GM12878 (cell line): ENCODE data around the gene CACUL1.

ENCODE experiments used
- DPF2 ChIP-seq: fragments of 450-650 bp; IDR thresholded peaks from 2 replicates; pipeline ENCODE4 v1.6.1; 2017; ENCODE audit warnings: mild to moderate bottlenecking
- TCF7 ChIP-seq: IDR thresholded peaks from 2 replicates; pipeline ENCODE4 v1.6.1; 2014; ENCODE audit warnings: antibody characterized with exemption, borderline replicate concordance
- TF ChIP-seq, protein P1 (sequence below), 3 experiments: IDR thresholded peaks in 2 of 3; conservative IDR thresholded peaks in 1 of 3; 2 replicates each; pipeline ENCODE4 v1.5.1; 2011; ENCODE audit warnings: low read depth in 3 of 3, low read length in 3 of 3, mild to moderate bottlenecking in 3 of 3, control low read depth in 2 of 3, moderate library complexity in 2 of 3, inconsistent platforms in 1 of 3, mixed read lengths in 1 of 3; ENCODE audit not compliant: control insufficient read depth in 2 of 3, insufficient read depth in 1 of 3; ENCODE audit errors: extremely low read depth in 1 of 3
- TF ChIP-seq, protein P2 (sequence below): IDR thresholded peaks from 2 replicates; pipeline ENCODE4 v1.6.1; 2012; ENCODE audit warnings: low read depth, low read length, improper control_type of control experiment

DNA sequence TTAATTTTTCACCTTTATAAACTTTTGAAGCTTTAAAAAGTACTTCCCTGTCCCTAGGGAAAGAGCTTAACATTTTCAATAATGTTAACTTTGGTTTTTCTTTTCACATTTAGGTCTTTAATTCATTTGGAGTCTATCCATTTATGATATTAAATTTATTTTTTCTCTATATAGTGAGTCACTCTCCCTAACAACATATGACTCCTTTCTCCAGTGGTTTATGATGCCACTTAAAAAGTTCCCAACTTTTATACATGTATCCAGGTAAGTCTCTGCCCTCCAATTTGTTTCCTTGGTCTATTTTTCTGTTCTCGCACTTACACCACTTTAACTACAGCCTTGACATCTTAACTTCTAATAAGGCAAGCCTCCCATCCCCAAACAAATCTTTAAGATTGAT lies 3.5 kb downstream of the CACUL1 start:
- no peak for TF ChIP-seq TCF7
- TF ChIP-seq, protein P1, sequence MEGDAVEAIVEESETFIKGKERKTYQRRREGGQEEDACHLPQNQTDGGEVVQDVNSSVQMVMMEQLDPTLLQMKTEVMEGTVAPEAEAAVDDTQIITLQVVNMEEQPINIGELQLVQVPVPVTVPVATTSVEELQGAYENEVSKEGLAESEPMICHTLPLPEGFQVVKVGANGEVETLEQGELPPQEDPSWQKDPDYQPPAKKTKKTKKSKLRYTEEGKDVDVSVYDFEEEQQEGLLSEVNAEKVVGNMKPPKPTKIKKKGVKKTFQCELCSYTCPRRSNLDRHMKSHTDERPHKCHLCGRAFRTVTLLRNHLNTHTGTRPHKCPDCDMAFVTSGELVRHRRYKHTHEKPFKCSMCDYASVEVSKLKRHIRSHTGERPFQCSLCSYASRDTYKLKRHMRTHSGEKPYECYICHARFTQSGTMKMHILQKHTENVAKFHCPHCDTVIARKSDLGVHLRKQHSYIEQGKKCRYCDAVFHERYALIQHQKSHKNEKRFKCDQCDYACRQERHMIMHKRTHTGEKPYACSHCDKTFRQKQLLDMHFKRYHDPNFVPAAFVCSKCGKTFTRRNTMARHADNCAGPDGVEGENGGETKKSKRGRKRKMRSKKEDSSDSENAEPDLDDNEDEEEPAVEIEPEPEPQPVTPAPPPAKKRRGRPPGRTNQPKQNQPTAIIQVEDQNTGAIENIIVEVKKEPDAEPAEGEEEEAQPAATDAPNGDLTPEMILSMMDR (IDR thresholded peaks at IDR 0.05 in 2 of 3, conservative IDR thresholded peaks at IDR 0.05 in 1 of 3; ENCODE audit: control insufficient read depth in 2 of 3, extremely low read depth in 1 of 3, insufficient read depth in 1 of 3, low read depth in 3 of 3, low read length in 3 of 3): no peak
- TF ChIP-seq, protein P2, sequence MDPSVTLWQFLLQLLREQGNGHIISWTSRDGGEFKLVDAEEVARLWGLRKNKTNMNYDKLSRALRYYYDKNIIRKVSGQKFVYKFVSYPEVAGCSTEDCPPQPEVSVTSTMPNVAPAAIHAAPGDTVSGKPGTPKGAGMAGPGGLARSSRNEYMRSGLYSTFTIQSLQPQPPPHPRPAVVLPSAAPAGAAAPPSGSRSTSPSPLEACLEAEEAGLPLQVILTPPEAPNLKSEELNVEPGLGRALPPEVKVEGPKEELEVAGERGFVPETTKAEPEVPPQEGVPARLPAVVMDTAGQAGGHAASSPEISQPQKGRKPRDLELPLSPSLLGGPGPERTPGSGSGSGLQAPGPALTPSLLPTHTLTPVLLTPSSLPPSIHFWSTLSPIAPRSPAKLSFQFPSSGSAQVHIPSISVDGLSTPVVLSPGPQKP: no peak
- no peak for TF ChIP-seq DPF2
